NCI-H1436 (cell line): ENCODE results near the gene KIF13A.
"Not testable (repeated sequence)": the region's sequence is repeated elsewhere in the genome, so short reads cannot be mapped to it uniquely, and the experiment has no call there.

ENCODE experiments used
- DNase-seq: peaks from one replicate; lab custom pipeline; 2025; lab: John Stamatoyannopoulos, UW

KIF13A gene

GRCh38 chr6:17871189-17871519 is 116.3 kb downstream of the KIF13A start:
- no peak for DNase-seq

- no peak for DNase-seq
Observed at GRCh38 chr6:17870300-17871188, 116.9 kb downstream of the KIF13A start.

- no peak for DNase-seq
Observed at GRCh38 chr6:17869753-17870050, 117.7 kb downstream of the KIF13A start.

GRCh38 chr6:17869010-17869752 is 118.3 kb downstream of the KIF13A start:
- no peak for DNase-seq

GRCh38 chr6:17867880-17868279 is 119.6 kb downstream of the KIF13A start:
- no peak for DNase-seq

GRCh38 chr6:17866876-17867444 is 120.5 kb downstream of the KIF13A start:
- no peak for DNase-seq

GRCh38 chr6:17865798-17866725 is 121.4 kb downstream of the KIF13A start:
- no peak for DNase-seq

- DNase-seq: no peak
Observed at GRCh38 chr6:17865243-17865642, 122.2 kb downstream of the KIF13A start.

GRCh38 chr6:17863901-17864754 is 123.3 kb downstream of the KIF13A start:
- no peak for DNase-seq

- no peak for DNase-seq
Observed at GRCh38 chr6:17861361-17861760, 126.1 kb downstream of the KIF13A start.

- DNase-seq: no peak
Observed at GRCh38 chr6:17859846-17860245, 127.6 kb downstream of the KIF13A start.

- no peak for DNase-seq
Observed at GRCh38 chr6:17858584-17858983, 128.9 kb downstream of the KIF13A start.

GRCh38 chr6:17857188-17857587 is 130.2 kb downstream of the KIF13A start:
- DNase-seq: not testable (repeated sequence)

GRCh38 chr6:17856306-17856705 is 131.1 kb downstream of the KIF13A start:
- no peak for DNase-seq

GRCh38 chr6:17855381-17855780 is 132.1 kb downstream of the KIF13A start:
- no peak for DNase-seq

- no peak for DNase-seq
Observed at GRCh38 chr6:17853533-17853932, 133.9 kb downstream of the KIF13A start.

- DNase-seq: no peak
Observed at GRCh38 chr6:17851720-17852161, 135.7 kb downstream of the KIF13A start.

GRCh38 chr6:17851001-17851719 is 136.3 kb downstream of the KIF13A start:
- DNase-seq: no peak

GRCh38 chr6:17850281-17850680 is 137.2 kb downstream of the KIF13A start:
- no peak for DNase-seq

GRCh38 chr6:17847203-17847760 is 140.2 kb downstream of the KIF13A start:
- DNase-seq: no peak
